ENCODE measurements around the gene PLEKHS1. TPM values are rescaled to one million over a fixed set of nuclear protein-coding genes. Genes with fewer than 3 reads are reported as not detected.

Gene PLEKHS1
- total RNA-seq, 1 donor from 2014 or later = not detected

GRCh38 chr10:113716109-113716910 is 35.2 kb upstream of the PLEKHS1 start:
- Histone ChIP-seq H3K27me3 (no peaks in the 10 kb centered on the region), H3K4me3 (no peak overlapping the region), H3K27ac (no peak overlapping the region), H3K4me1 (peaks cover 5% of the 10 kb centered on the region), H3K36me3 (peaks cover 27% of the 10 kb centered on the region), H3K9me3 (no peaks in the 10 kb centered on the region)
- intact Hi-C loops (cut with DNase I) = no loop called here
- DNase-seq (no peak), ATAC-seq (no peak)
- no peak for TF ChIP-seq CTCF (IDR thresholded peaks at IDR 0.05)

GRCh38 chr10:113718969-113719822 is 32.3 kb upstream of the PLEKHS1 start:
- peaks cover 56% of the 10 kb centered on the region for H3K36me3 ChIP-seq
- H3K4me1 ChIP-seq = peaks cover 5% of the 10 kb centered on the region
- no peak overlapping the region for H3K27ac ChIP-seq
- no peaks in the 10 kb centered on the region for H3K27me3 ChIP-seq
- H3K9me3 ChIP-seq = no peaks in the 10 kb centered on the region
- DNase-seq = no peak
- intact Hi-C loops (cut with DNase I) = no loop called here
- H3K4me3 ChIP-seq = no peak overlapping the region
- no peak for TF ChIP-seq CTCF (IDR thresholded peaks at IDR 0.05)
- ATAC-seq = no peak

- Histone ChIP-seq H3K36me3 (peaks cover 61% of the 10 kb centered on the region), H3K4me3 (no peak overlapping the region), H3K4me1 (peaks cover 5% of the 10 kb centered on the region), H3K9me3 (no peaks in the 10 kb centered on the region), H3K27ac (no peak overlapping the region), H3K27me3 (no peaks in the 10 kb centered on the region)
- TF ChIP-seq CTCF (IDR thresholded peaks at IDR 0.05) = no peak
- no peak for ATAC-seq
- intact Hi-C loops (cut with DNase I) = no loop called here
- no peak for DNase-seq
Measured at GRCh38 chr10:113720386-113720785, 31.1 kb upstream of the PLEKHS1 start.

GRCh38 chr10:113732160-113732881 is 19.2 kb upstream of the PLEKHS1 start:
- intact Hi-C loops (cut with DNase I) = no loop called here
- no peak for TF ChIP-seq CTCF (IDR thresholded peaks at IDR 0.05)
- no peaks in the 10 kb centered on the region for H3K4me1 ChIP-seq
- peaks cover 33% of the 10 kb centered on the region for H3K36me3 ChIP-seq
- H3K27me3 ChIP-seq = no peaks in the 10 kb centered on the region
- no peak overlapping the region for H3K27ac ChIP-seq
- H3K4me3 ChIP-seq = no peak overlapping the region
- DNase-seq (no peak), ATAC-seq (no peak)
- H3K9me3 ChIP-seq = no peaks in the 10 kb centered on the region

GRCh38 chr10:113732966-113733365 is 18.5 kb upstream of the PLEKHS1 start:
- Histone ChIP-seq H3K4me3 (no peak overlapping the region), H3K27ac (no peak overlapping the region), H3K4me1 (no peaks in the 10 kb centered on the region), H3K9me3 (no peaks in the 10 kb centered on the region), H3K36me3 (peaks cover 30% of the 10 kb centered on the region), H3K27me3 (no peaks in the 10 kb centered on the region)
- TF ChIP-seq CTCF (IDR thresholded peaks at IDR 0.05) = no peak
- no peak for DNase-seq
- intact Hi-C loops (cut with DNase I) = no loop called here
- ATAC-seq = no peak

Data from upper lobe of right lung (tissue), 1 donor.